Common myeloid progenitor, CD34-positive (primary cell): ENCODE data around the gene NPY.

Experiments
- CTCF ChIA-PET: fragments of 350-600 bp; sonication (Branson Sonifier 250); formaldehyde crosslinking; loops from one replicate; lab custom pipeline; 2021; ENCODE audit warnings: antibody characterized with exemption; lab: Charles Lee
- POLR2A ChIA-PET: fragments of 350-600 bp; sonication (Branson Sonifier 250); formaldehyde crosslinking; loops from one replicate; lab custom pipeline; 2021; ENCODE audit warnings: antibody characterized with exemption; lab: Charles Lee
- DNase-seq, 3 donors: peaks; one replicate each; pipeline versions ENCODE4 v3.0.0 to v3.0.0-alpha.2; 2013
- H3K27ac ChIP-seq, 2 experiments: 1 replicate in 1 of 2; 2 replicates in 1 of 2; pipeline ENCODE4 v1.7.0; 2013; ENCODE audit warnings: inconsistent platforms in 2 of 2, low read length in 2 of 2, mild to moderate bottlenecking in 2 of 2, low read depth in 1 of 2, moderate library complexity in 1 of 2; ENCODE audit not compliant: severe bottlenecking in 2 of 2, insufficient read depth in 1 of 2, poor library complexity in 1 of 2
- H3K27me3 ChIP-seq, 5 experiments: replicated peaks in 2 of 5; 1 replicate in 3 of 5; 2 replicates in 2 of 5; pipeline versions ENCODE4 v1.6.1 to v1.7.0; 2013; ENCODE audit warnings: low read length in 4 of 5, mild to moderate bottlenecking in 2 of 5, moderate library complexity in 2 of 5, inconsistent platforms in 1 of 5; ENCODE audit not compliant: insufficient read depth in 5 of 5, control insufficient read depth in 4 of 5
- H3K36me3 ChIP-seq, 4 experiments: 1 replicate in 2 of 4; 2 replicates in 2 of 4; pipeline versions ENCODE4 v1.6.1 to v1.7.0; 2013; ENCODE audit warnings: low read length in 3 of 4, control low read depth in 1 of 4, mild to moderate bottlenecking in 1 of 4; ENCODE audit not compliant: control insufficient read depth in 4 of 4, insufficient read depth in 4 of 4
- H3K4me1 ChIP-seq, 4 experiments: 1 replicate in 3 of 4; 2 replicates in 1 of 4; pipeline versions ENCODE4 v1.6.1 to v1.7.1; 2013; ENCODE audit warnings: low read length in 3 of 4, mild to moderate bottlenecking in 3 of 4, control low read depth in 1 of 4, inconsistent platforms in 1 of 4, moderate library complexity in 1 of 4; ENCODE audit not compliant: control insufficient read depth in 4 of 4, insufficient read depth in 4 of 4; ENCODE audit errors: control extremely low read depth in 1 of 4
- H3K4me3 ChIP-seq, 7 experiments: 1 replicate in 4 of 7; 2 replicates in 3 of 7; pipeline versions ENCODE4 v1.5.1 to v1.7.0; 2013; ENCODE audit warnings: mild to moderate bottlenecking in 7 of 7, low read length in 6 of 7, moderate library complexity in 6 of 7, inconsistent platforms in 2 of 7, low read depth in 2 of 7, control low read depth in 1 of 7; ENCODE audit not compliant: insufficient read depth in 4 of 7, control insufficient read depth in 1 of 7; ENCODE audit errors: extremely low read depth in 1 of 7
- H3K9me3 ChIP-seq, 5 experiments: 1 replicate in 4 of 5; 2 replicates in 1 of 5; pipeline versions ENCODE4 v1.6.1 to v1.7.1; 2013; ENCODE audit warnings: low read length in 4 of 5, mild to moderate bottlenecking in 2 of 5, inconsistent platforms in 1 of 5, low read depth in 1 of 5, moderate library complexity in 1 of 5; ENCODE audit not compliant: control insufficient read depth in 4 of 5, insufficient read depth in 2 of 5; ENCODE audit errors: control extremely low read depth in 1 of 5
- WGBS: methylation state at CpG from one replicate; pipeline ENCODE4 v1.1.5; 2013; ENCODE audit not compliant: insufficient coverage; 5-methylcytosine and 5-hydroxymethylcytosine counted together

Gene NPY

GRCh38 chr7:24291271-24291670 is 7.3 kb downstream of the NPY start:
- Histone ChIP-seq H3K9me3 (no peaks in the 10 kb centered on the region), H3K36me3 (no peaks in the 10 kb centered on the region), H3K4me3 (no peak overlapping the region), H3K27me3 (peaks cover 7 to 41% (median 19%) of the 10 kb centered on the region in 5 experiments), H3K27ac (no peak overlapping the region), H3K4me1 (peaks cover 0 to 3% (median under 1%) of the 10 kb centered on the region in 4 experiments)
- ChIA-PET POLR2A (no interaction called here), CTCF (interaction anchor here (0.7 to 2.4 kb wide), 7 partner anchors 9 to 803 kb away, joined by 3 to 10 read pairs (median 4); no protein-coding TSS in a partner anchor)
- DNase-seq = no peak
- WGBS = 76% methylated on average over 7 of the region's 7 CpGs

- POLR2A ChIA-PET = no interaction called here
- H3K4me3 ChIP-seq = no peak overlapping the region
- CTCF ChIA-PET = interaction anchor here (1.3 kb wide), 1 partner anchor 27 kb away, joined by 3 read pairs; no protein-coding TSS in a partner anchor
- H3K27ac ChIP-seq = no peak overlapping the region
- H3K27me3 ChIP-seq = peaks cover 0 to 3% (median 0%) of the 10 kb centered on the region in 5 experiments
- no peaks in the 10 kb centered on the region for H3K4me1 ChIP-seq
- H3K36me3 ChIP-seq = no peaks in the 10 kb centered on the region
- 100% methylated on average over 2 of the region's 3 CpGs for WGBS
- no peaks in the 10 kb centered on the region for H3K9me3 ChIP-seq
- no peak for DNase-seq
These were observed 13.4 kb downstream of the NPY start for GRCh38 chr7:24297362-24297761.

- no peaks in the 10 kb centered on the region for H3K36me3 ChIP-seq
- ChIA-PET POLR2A (no interaction called here), CTCF (interaction anchor here (1.0 to 1.1 kb wide), 2 partner anchors 9 to 82 kb away, joined by 3 to 4 read pairs; no protein-coding TSS in a partner anchor)
- peaks cover 0 to 3% (median 0%) of the 10 kb centered on the region in 5 experiments for H3K27me3 ChIP-seq
- no peak for DNase-seq
- H3K27ac ChIP-seq = no peak overlapping the region
- H3K4me1 ChIP-seq = no peaks in the 10 kb centered on the region
- no peaks in the 10 kb centered on the region for H3K9me3 ChIP-seq
- no peak overlapping the region for H3K4me3 ChIP-seq
These were observed 14.7 kb downstream of the NPY start for GRCh38 chr7:24298696-24299095.

- no peak overlapping the region for H3K4me3 ChIP-seq
- peak in 2 of 3 donors; percentile 19 to 51 for DNase-seq
- H3K27me3 ChIP-seq = peaks cover 0 to 3% (median 0%) of the 10 kb centered on the region in 5 experiments
- no peaks in the 10 kb centered on the region for H3K9me3 ChIP-seq
- 11% methylated on average over 4 of the region's 4 CpGs for WGBS
- ChIA-PET POLR2A (no interaction called here), CTCF (interaction anchor here (1.1 to 2.5 kb wide), 3 partner anchors 9 to 82 kb away, joined by 4 to 10 read pairs (median 4); no protein-coding TSS in a partner anchor)
- H3K4me1 ChIP-seq = no peaks in the 10 kb centered on the region
- H3K27ac ChIP-seq = no peak overlapping the region
- no peaks in the 10 kb centered on the region for H3K36me3 ChIP-seq
These were observed 15.2 kb downstream of the NPY start for GRCh38 chr7:24299192-24299591.

- no peak for DNase-seq
- CTCF ChIA-PET = interaction anchor here (0.8 kb wide), 1 partner anchor 11 kb away, joined by 4 read pairs; no protein-coding TSS in a partner anchor
- no peak overlapping the region for H3K27ac ChIP-seq
- no peak overlapping the region for H3K4me3 ChIP-seq
- H3K4me1 ChIP-seq = no peaks in the 10 kb centered on the region
- peaks cover 0 to 5% (median 0%) of the 10 kb centered on the region in 5 experiments for H3K27me3 ChIP-seq
- WGBS = 92% methylated on average over 2 of the region's 2 CpGs
- H3K9me3 ChIP-seq = no peaks in the 10 kb centered on the region
- POLR2A ChIA-PET = no interaction called here
- H3K36me3 ChIP-seq = no peaks in the 10 kb centered on the region
These were observed 17.7 kb downstream of the NPY start for GRCh38 chr7:24301703-24302102.

- 100% methylated on average over 3 of the region's 5 CpGs for WGBS
- ChIA-PET CTCF (no interaction called here), POLR2A (no interaction called here)
- Histone ChIP-seq H3K9me3 (no peaks in the 10 kb centered on the region), H3K27ac (no peak overlapping the region), H3K36me3 (no peaks in the 10 kb centered on the region), H3K4me1 (no peaks in the 10 kb centered on the region), H3K27me3 (peaks cover 0 to 5% (median 0%) of the 10 kb centered on the region in 5 experiments), H3K4me3 (no peak overlapping the region)
- no peak for DNase-seq
These were observed 20.6 kb downstream of the NPY start for GRCh38 chr7:24304494-24305095.

GRCh38 chr7:24307326-24307725 is 23.3 kb downstream of the NPY start:
- H3K27ac ChIP-seq = no peak overlapping the region
- no CpG with 5 or more reads among the region's 3 CpGs for WGBS
- H3K36me3 ChIP-seq = no peaks in the 10 kb centered on the region
- no peaks in the 10 kb centered on the region for H3K4me1 ChIP-seq
- H3K9me3 ChIP-seq = no peaks in the 10 kb centered on the region
- CTCF ChIA-PET = no interaction called here
- POLR2A ChIA-PET = interaction anchor here (1.0 kb wide), 1 partner anchor 39 kb away, joined by 3 read pairs; no protein-coding TSS in a partner anchor
- DNase-seq = peak in 2 of 3 donors; percentile 52 to 73
- H3K27me3 ChIP-seq = peaks cover 0 to 2% (median 0%) of the 10 kb centered on the region in 5 experiments
- H3K4me3 ChIP-seq = no peak overlapping the region
